ENCODE data around the gene PLD1.

GRCh38 chr3:171676601-171677175 is 133.6 kb downstream of the PLD1 start:
- TF ChIP-seq POLR2AphosphoS5 (IDR thresholded peaks at IDR 0.05) = no peak
- no peak for TF ChIP-seq CTCF (IDR thresholded peaks at IDR 0.05)
- TF ChIP-seq POLR2A (IDR thresholded peaks at IDR 0.05) = no peak
- no peak for TF ChIP-seq EP300 (IDR thresholded peaks at IDR 0.05)

Data from gastroesophageal sphincter (tissue), 3 donors.